K562 (cell line): Measurements from ENCODE around the gene MYLIP. TPM values are rescaled to one million over a fixed set of nuclear protein-coding genes. Genes with fewer than 3 reads are reported as not detected.

Experiments used
- FOSL1 ChIP-seq: fragments of 200-800 bp; sonication (Bioruptor generic); conservative IDR thresholded peaks from 2 replicates; pipeline ENCODE4 v1.6.1; 2016; ENCODE audit warnings: missing genetic modification characterization, missing compliant biosample characterization
- PML ChIP-seq: IDR thresholded peaks from 2 replicates; pipeline ENCODE4 v1.6.1; 2012; ENCODE audit warnings: low read length, inconsistent platforms
- PURB ChIP-seq: sonication (generic); formaldehyde crosslinking; IDR thresholded peaks from 2 replicates; pipeline ENCODE4 v1.9.0; 2021; ENCODE audit warnings: low read depth, mild to moderate bottlenecking, missing genetic modification reagents
- RCOR1 ChIP-seq, 2 experiments: IDR thresholded peaks; 2 replicates each; pipeline ENCODE4 v1.6.1; 2012; ENCODE audit warnings: low read depth in 2 of 2, low read length in 2 of 2, borderline replicate concordance in 1 of 2, improper control_type of control experiment in 1 of 2
- SRSF9 ChIP-seq: fragments of 200-400 bp; formaldehyde crosslinking; IDR thresholded peaks from 2 replicates; pipeline ENCODE4 v1.6.1; 2017; ENCODE audit warnings: low read depth, low read length, borderline replicate concordance
- ZNF134 ChIP-seq: fragments of 250-450 bp; sonication (Bioruptor Pico); conservative IDR thresholded peaks from 2 replicates; pipeline ENCODE4 v1.4.0; 2020
- polyA plus RNA-seq, 8 experiments: library from polyadenylated mRNA; depleted of rRNA in 4 of 8; stranded (reverse) in 5 of 8; unstranded in 3 of 8; fragments of >200 nt; fragmentation: Nextera tagmentation in 2 of 8; fragmentation: Illumina TruSeq in 1 of 8; extraction: Ambion mirVana in 2 of 8; extraction: Trizol in 1 of 8; gene quantifications; 2 replicates each; pipeline versions ENCODE4 v1.2.1 to v1.2.3, GENCODE V29; 2011 to 2014; ENCODE audit warnings: inconsistent platforms in 1 of 8, missing spikeins in 1 of 8
- total RNA-seq, 7 experiments: library from RNA; depleted of rRNA in 6 of 7; stranded (reverse); fragments of >200 nt in 6 of 7; fragmentation: Illumina TruSeq in 2 of 7; extraction: Trizol in 2 of 7; gene quantifications; 2 replicates each; pipeline versions ENCODE4 v1.2.1 to v1.2.3, GENCODE V29; 2011 to 2021; ENCODE audit warnings: low replicate concordance in 1 of 7
- TF ChIP-seq, protein P1 (sequence below): fragments of 250-450 bp; sonication (Bioruptor Pico); IDR thresholded peaks from 2 replicates; pipeline ENCODE4 v1.8.0; 2022; ENCODE audit warnings: moderate library complexity, mild to moderate bottlenecking, inconsistent platforms
- TF ChIP-seq, protein P2 (sequence below): IDR thresholded peaks from 2 replicates; pipeline ENCODE4 v1.6.1; 2011; ENCODE audit warnings: borderline replicate concordance, low read depth, mild to moderate bottlenecking, moderate library complexity, low read length; ENCODE audit not compliant: insufficient read depth, poor library complexity, severe bottlenecking
- TF ChIP-seq, protein P3 (sequence below): fragments of 250-450 bp; sonication (Bioruptor Pico); IDR thresholded peaks from 2 replicates; pipeline ENCODE4 v1.6.1; 2021; ENCODE audit warnings: mild to moderate bottlenecking
- TF ChIP-seq, protein P4 (sequence below): fragments of 250-450 bp; sonication (Bioruptor Pico); IDR thresholded peaks from 2 replicates; pipeline ENCODE4 v1.4.0; 2020; ENCODE audit warnings: mild to moderate bottlenecking, moderate library complexity
- TF ChIP-seq, protein P5 (sequence below): sonication (generic); formaldehyde crosslinking; IDR thresholded peaks from 2 replicates; pipeline ENCODE4 v1.8.0; 2023; ENCODE audit warnings: mild to moderate bottlenecking, missing genetic modification reagents

Gene MYLIP
- total and polyA plus RNA-seq, 9 of the 15 experiments (the other 6 are each of a cell fraction or from before 2014, with no cell fraction given): 10.8 to 43.5 (median 31.5) TPM

DNA sequence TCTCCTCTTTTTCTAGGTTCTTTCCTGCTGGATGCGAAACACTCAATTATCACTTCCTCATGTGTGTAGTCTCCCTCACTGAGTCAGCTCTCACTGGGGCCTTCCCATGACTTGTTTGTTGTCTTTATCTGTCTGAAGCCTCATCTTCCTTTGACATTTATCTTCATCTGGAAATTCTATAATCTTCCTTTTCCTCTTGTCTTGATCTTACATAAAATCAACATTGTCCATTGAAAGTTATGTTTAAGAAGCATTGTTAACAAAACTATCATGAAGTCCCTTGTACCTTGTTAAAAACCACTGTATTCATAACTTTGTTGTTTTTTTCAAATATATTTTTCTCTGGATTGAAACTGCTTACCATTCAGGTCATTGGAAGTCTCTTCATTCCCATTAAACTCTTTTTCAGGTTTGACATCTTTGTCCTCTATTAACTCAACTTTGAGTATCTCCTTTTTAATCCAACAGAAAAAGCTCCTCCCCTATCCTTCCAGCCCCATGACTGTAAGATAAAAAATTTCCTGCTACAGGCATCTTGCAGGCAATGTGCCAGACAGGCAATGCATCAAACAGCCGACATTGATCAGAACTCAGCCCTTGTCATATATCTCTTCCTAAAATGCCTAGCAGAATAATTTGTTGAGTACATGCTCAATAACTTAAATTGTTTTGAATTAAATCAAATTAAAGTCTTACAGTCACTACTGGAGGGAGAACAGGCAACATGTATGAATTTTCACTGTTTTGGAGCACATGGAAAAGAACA lies 34.8 kb downstream of the MYLIP start (continued):
- TF ChIP-seq PURB (CRISPR knock-in tag) (no peak), SRSF9 (no peak), RCOR1 (IDR thresholded peaks at IDR 0.05; ENCODE audit: borderline replicate concordance in 1 of 2, low read depth in 2 of 2, low read length in 2 of 2) (peak in 1 of 2 experiments; percentile 11; a peak in 1 of 4 replicates), FOSL1 (tag) (peak; percentile 79), ZNF134 (CRISPR knock-in tag) (no peak), PML (no peak)
- TF ChIP-seq, protein P1, sequence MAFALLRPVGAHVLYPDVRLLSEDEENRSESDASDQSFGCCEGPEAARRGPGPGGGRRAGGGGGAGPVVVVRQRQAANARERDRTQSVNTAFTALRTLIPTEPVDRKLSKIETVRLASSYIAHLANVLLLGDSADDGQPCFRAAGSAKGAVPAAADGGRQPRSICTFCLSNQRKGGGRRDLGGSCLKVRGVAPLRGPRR: no peak
- TF ChIP-seq, protein P2, sequence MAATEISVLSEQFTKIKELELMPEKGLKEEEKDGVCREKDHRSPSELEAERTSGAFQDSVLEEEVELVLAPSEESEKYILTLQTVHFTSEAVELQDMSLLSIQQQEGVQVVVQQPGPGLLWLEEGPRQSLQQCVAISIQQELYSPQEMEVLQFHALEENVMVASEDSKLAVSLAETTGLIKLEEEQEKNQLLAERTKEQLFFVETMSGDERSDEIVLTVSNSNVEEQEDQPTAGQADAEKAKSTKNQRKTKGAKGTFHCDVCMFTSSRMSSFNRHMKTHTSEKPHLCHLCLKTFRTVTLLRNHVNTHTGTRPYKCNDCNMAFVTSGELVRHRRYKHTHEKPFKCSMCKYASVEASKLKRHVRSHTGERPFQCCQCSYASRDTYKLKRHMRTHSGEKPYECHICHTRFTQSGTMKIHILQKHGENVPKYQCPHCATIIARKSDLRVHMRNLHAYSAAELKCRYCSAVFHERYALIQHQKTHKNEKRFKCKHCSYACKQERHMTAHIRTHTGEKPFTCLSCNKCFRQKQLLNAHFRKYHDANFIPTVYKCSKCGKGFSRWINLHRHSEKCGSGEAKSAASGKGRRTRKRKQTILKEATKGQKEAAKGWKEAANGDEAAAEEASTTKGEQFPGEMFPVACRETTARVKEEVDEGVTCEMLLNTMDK: no peak
- TF ChIP-seq, protein P3, sequence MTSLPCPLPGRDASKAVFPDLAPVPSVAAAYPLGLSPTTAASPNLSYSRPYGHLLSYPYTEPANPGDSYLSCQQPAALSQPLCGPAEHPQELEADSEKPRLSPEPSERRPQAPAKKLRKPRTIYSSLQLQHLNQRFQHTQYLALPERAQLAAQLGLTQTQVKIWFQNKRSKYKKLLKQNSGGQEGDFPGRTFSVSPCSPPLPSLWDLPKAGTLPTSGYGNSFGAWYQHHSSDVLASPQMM (CRISPR knock-in tag): no peak
- TF ChIP-seq, protein P4, sequence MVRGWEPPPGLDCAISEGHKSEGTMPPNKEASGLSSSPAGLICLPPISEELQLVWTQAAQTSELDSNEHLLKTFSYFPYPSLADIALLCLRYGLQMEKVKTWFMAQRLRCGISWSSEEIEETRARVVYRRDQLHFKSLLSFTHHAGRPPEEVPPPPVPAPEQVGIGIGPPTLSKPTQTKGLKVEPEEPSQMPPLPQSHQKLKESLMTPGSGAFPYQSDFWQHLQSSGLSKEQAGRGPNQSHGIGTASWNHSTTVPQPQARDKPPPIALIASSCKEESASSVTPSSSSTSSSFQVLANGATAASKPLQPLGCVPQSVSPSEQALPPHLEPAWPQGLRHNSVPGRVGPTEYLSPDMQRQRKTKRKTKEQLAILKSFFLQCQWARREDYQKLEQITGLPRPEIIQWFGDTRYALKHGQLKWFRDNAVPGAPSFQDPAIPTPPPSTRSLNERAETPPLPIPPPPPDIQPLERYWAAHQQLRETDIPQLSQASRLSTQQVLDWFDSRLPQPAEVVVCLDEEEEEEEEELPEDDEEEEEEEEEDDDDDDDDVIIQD (CRISPR knock-in tag): no peak
- TF ChIP-seq, protein P5, sequence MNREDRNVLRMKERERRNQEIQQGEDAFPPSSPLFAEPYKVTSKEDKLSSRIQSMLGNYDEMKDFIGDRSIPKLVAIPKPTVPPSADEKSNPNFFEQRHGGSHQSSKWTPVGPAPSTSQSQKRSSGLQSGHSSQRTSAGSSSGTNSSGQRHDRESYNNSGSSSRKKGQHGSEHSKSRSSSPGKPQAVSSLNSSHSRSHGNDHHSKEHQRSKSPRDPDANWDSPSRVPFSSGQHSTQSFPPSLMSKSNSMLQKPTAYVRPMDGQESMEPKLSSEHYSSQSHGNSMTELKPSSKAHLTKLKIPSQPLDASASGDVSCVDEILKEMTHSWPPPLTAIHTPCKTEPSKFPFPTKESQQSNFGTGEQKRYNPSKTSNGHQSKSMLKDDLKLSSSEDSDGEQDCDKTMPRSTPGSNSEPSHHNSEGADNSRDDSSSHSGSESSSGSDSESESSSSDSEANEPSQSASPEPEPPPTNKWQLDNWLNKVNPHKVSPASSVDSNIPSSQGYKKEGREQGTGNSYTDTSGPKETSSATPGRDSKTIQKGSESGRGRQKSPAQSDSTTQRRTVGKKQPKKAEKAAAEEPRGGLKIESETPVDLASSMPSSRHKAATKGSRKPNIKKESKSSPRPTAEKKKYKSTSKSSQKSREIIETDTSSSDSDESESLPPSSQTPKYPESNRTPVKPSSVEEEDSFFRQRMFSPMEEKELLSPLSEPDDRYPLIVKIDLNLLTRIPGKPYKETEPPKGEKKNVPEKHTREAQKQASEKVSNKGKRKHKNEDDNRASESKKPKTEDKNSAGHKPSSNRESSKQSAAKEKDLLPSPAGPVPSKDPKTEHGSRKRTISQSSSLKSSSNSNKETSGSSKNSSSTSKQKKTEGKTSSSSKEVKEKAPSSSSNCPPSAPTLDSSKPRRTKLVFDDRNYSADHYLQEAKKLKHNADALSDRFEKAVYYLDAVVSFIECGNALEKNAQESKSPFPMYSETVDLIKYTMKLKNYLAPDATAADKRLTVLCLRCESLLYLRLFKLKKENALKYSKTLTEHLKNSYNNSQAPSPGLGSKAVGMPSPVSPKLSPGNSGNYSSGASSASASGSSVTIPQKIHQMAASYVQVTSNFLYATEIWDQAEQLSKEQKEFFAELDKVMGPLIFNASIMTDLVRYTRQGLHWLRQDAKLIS (CRISPR knock-in tag): no peak
